GM12892 (cell line): ENCODE data around the gene GFY.

ENCODE experiments used
- POLR2A ChIP-seq: IDR thresholded peaks from 2 replicates; pipeline ENCODE4 v1.6.1; 2011; ENCODE audit warnings: low read depth, low read length, control low read depth
- TAF1 ChIP-seq: IDR thresholded peaks from 2 replicates; pipeline ENCODE4 v1.6.1; 2011; ENCODE audit warnings: low read depth, mild to moderate bottlenecking, control low read depth, low read length, borderline replicate concordance

- TF ChIP-seq POLR2A (no peak), TAF1 (no peak)
Observed at GRCh38 chr19:49474542-49474924, 49.3 kb downstream of the GFY start.
